Naive B cell (primary cell): ENCODE measurements around the gene ERICH6B. TPM values are rescaled to one million over a fixed set of nuclear protein-coding genes. Genes with fewer than 3 reads are reported as not detected.

ENCODE experiments used
- ATAC-seq, 2 donors: fragments of 150-1000 bp; cut with Tn5 transposase; 2 replicates each; pipeline ENCODE4 v1.10.0; 2021; ENCODE audit warnings: low read depth in 2 of 2, mild to moderate bottlenecking in 2 of 2, moderate library complexity in 2 of 2
- DNase-seq: peaks from one replicate; pipeline ENCODE4 v3.0.0; 2022
- H3K27ac Mint-ChIP-seq, 6 donors: one replicate each; pipeline ENCODE4 v1.8.0; 2020 to 2022; ENCODE audit warnings: mild to moderate bottlenecking in 6 of 6, mixed read lengths in 6 of 6, moderate library complexity in 5 of 6, inconsistent platforms in 2 of 6
- H3K27me3 Mint-ChIP-seq, 3 donors: one replicate each; pipeline ENCODE4 v1.8.0; 2021 to 2022; ENCODE audit warnings: mixed read lengths in 3 of 3, mild to moderate bottlenecking in 1 of 3
- H3K36me3 Mint-ChIP-seq, 2 donors: one replicate each; pipeline ENCODE4 v1.8.0; 2020 to 2022; ENCODE audit warnings: mixed read lengths in 2 of 2, inconsistent platforms in 1 of 2, mild to moderate bottlenecking in 1 of 2
- H3K4me1 Mint-ChIP-seq, 3 donors: one replicate each; pipeline ENCODE4 v1.8.0; 2020 to 2022; ENCODE audit warnings: mixed read lengths in 3 of 3, inconsistent platforms in 1 of 3, mild to moderate bottlenecking in 1 of 3, moderate library complexity in 1 of 3
- H3K4me3 Mint-ChIP-seq, 8 donors: one replicate each; pipeline ENCODE4 v1.8.0; 2020 to 2022; ENCODE audit warnings: mild to moderate bottlenecking in 8 of 8, mixed read lengths in 8 of 8, moderate library complexity in 8 of 8, inconsistent platforms in 2 of 8
- H3K9me3 Mint-ChIP-seq, 7 donors: one replicate each; pipeline ENCODE4 v1.8.0; 2020 to 2022; ENCODE audit warnings: mixed read lengths in 7 of 7, mild to moderate bottlenecking in 5 of 7, inconsistent platforms in 2 of 7, moderate library complexity in 1 of 7
- polyA plus RNA-seq, 6 donors: library from polyadenylated mRNA; unstranded; fragments of 300-500 nt; fragmentation: Illumina TruSeq; gene quantifications; one replicate each; pipeline ENCODE4 v1.2.3, GENCODE V29; 2021; ENCODE audit warnings: low read depth in 6 of 6

ERICH6B gene
- polyA plus RNA-seq, 6 donors from 2014 or later = not detected

DNA sequence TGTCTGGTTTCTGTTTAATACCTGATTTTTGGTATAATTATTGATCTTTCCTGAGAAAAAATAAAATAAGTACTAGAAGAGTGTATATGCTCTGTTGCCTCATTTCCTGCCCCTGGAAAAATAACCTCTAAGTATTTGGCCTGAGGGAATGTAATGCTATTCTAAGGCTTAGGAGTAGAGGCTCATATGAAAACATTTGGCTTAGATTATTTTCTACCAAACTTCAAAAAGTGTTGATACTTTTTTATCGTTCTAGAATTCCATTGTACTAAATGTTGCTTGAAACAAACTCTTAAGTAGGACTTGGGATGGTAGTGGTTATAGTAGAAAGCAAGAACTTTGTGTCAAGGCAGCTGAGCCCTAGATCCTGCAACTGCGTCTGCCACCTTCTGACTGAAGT, 93.0 kb downstream of the ERICH6B start:
- peaks cover 33 to 41% of the 10 kb centered on the region in 2 donors for H3K36me3 Mint-ChIP-seq

DNA sequence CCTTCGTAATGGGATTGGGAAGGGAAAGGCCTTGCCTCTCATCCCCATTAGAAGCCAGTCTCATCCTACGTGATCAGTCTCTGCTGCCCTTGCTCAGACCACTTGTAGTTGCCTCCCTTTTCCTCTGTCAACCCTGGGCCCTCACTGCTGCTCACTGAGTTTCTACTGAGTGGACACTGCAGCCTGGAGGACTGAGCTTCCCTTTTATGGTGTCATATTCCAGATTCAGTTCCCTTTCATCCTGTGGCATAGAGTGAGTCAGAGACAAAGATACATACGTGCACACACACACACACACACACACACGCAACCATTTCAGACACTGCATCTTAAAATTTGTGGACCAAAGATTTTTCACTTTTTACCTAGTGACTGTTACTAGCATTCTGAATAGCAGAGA, 94.2 kb downstream of the ERICH6B start:
- Mint-ChIP-seq H3K4me3 (no peak overlapping the region), H3K36me3 (peaks cover 26 to 47% of the 10 kb centered on the region in 2 donors), H3K27ac (peak overlapping the region in 2 of 6 donors; percentile 52 to 84), H3K9me3 (no peaks in the 10 kb centered on the region), H3K27me3 (no peaks in the 10 kb centered on the region), H3K4me1 (no peaks in the 10 kb centered on the region)
- ATAC-seq = no peak
- DNase-seq = no peak

More for the DNA sequence above, 93.0 kb downstream of the ERICH6B start:
- Mint-ChIP-seq H3K4me1 (peaks cover 0 to 5% (median 0%) of the 10 kb centered on the region in 3 donors), H3K27ac (peak overlapping the region in 2 of 6 donors; percentile 21 to 40), H3K9me3 (no peaks in the 10 kb centered on the region), H3K27me3 (no peaks in the 10 kb centered on the region), H3K4me3 (no peak overlapping the region)
- DNase-seq = no peak
- no peak for ATAC-seq

DNA sequence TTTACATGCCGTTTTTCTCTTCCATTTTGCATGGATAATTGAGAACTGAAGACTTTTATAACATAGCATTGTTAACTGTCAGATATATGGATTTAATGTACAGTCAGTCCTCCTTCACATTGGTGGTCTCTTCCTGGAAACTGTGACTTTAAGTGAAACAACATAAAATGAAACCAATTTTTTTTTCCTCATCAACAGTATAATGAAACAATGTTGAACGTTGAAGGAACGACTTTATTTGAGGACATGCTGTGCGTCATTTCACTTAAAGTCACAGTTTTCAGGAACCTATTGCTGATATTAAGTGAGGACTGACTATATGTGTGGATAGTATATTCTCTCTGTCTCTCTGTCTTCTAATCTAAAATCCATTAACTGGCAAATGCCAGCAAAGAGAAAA, 96.0 kb downstream of the ERICH6B start:
- H3K27ac Mint-ChIP-seq = peak overlapping the region in 1 of 6 donors; percentile 34
- no peaks in the 10 kb centered on the region for H3K27me3 Mint-ChIP-seq
- no peak for ATAC-seq
- H3K4me3 Mint-ChIP-seq = no peak overlapping the region
- H3K36me3 Mint-ChIP-seq = peaks cover 26 to 38% of the 10 kb centered on the region in 2 donors
- DNase-seq = no peak
- H3K4me1 Mint-ChIP-seq = no peaks in the 10 kb centered on the region
- no peaks in the 10 kb centered on the region for H3K9me3 Mint-ChIP-seq

DNA sequence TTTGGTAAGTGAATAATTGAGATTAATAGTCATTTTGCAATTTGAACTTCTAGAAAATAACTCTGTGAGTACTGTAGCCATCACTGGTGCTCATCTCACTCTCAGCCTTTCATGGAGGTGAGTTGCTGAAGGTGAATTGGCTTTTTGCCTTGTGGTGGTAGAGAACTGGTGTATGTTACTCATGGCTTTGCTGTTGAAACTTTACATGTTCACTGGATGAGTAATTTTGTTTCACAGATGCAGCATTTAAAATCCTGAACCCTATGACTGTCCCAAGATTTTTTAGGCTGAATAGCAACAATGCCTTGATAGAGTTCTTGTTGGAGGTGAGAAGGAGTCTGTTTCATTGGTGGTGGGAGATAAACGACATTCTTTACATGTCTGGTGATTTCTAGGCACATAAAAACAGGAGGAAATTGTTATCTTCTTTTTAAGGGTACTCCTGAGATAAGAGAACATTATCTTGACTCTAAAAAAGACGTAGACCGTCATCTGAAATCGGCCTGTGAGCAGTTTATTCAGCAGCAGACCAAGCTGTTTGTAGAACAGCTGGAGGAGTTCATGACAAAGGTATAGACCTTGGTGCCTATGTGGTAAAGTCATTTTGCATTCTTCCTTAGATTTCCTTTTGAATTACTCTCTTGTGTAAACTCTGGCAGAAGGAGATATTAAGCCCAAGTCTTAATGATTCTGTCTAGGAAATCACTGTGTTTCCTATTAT, 96.9 kb downstream of the ERICH6B start:
- Mint-ChIP-seq H3K4me1 (no peaks in the 10 kb centered on the region), H3K9me3 (no peaks in the 10 kb centered on the region), H3K27ac (peak overlapping the region in 1 of 6 donors; percentile 34), H3K4me3 (no peak overlapping the region), H3K27me3 (no peaks in the 10 kb centered on the region), H3K36me3 (peaks cover 26 to 38% of the 10 kb centered on the region in 2 donors)
- DNase-seq (no peak), ATAC-seq (no peak)

DNA sequence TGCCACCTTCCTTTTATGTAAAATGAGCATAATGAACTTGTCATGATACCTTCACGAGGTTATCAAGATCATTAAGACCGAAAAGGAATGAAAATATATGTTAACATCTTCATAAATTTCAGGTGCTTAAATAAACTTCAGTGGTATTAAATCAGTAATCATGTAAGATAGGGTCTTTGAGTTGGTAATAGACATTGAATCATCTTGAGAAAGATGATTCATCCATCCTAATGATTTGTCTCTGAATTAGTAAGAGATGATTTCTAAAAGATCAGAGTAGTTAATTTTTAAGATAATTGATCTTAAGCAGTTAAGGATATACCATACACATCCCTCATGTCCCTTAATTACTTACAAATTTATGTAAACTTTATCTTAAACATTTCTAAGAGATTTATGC, 98.8 kb downstream of the ERICH6B start:
- H3K4me1 Mint-ChIP-seq = no peaks in the 10 kb centered on the region
- H3K27ac Mint-ChIP-seq = no peak overlapping the region
- H3K36me3 Mint-ChIP-seq = peaks cover 26 to 28% of the 10 kb centered on the region in 2 donors
- ATAC-seq (no peak), DNase-seq (no peak)
- H3K4me3 Mint-ChIP-seq = no peak overlapping the region
- no peaks in the 10 kb centered on the region for H3K27me3 Mint-ChIP-seq
- H3K9me3 Mint-ChIP-seq = no peaks in the 10 kb centered on the region

DNA sequence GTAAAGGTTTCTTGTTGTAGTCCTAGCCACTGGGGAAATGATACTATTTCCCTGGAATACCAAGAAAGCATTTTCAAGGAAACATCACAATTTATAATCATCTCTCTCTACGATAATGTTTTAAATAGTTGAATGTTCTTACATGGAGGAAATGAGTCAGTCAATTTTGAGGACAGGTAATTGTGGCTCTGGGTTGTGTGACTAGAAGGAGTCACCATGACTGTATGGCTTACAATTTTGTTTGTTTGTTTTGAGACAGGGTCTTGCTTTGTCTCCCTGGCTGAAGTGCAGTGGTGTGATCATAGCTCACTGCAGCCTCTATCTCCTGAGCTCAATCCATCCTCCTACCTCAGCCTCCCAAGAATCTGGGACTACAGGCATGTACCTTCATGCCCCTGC, 103.4 kb downstream of the ERICH6B start:
- Mint-ChIP-seq H3K9me3 (no peaks in the 10 kb centered on the region), H3K4me1 (peaks cover 7 to 10% (median 9%) of the 10 kb centered on the region in 3 donors), H3K4me3 (no peak overlapping the region), H3K36me3 (peaks cover 0 to 5% of the 10 kb centered on the region in 2 donors), H3K27me3 (no peaks in the 10 kb centered on the region), H3K27ac (no peak overlapping the region)
- no peak for ATAC-seq
- DNase-seq = no peak

DNA sequence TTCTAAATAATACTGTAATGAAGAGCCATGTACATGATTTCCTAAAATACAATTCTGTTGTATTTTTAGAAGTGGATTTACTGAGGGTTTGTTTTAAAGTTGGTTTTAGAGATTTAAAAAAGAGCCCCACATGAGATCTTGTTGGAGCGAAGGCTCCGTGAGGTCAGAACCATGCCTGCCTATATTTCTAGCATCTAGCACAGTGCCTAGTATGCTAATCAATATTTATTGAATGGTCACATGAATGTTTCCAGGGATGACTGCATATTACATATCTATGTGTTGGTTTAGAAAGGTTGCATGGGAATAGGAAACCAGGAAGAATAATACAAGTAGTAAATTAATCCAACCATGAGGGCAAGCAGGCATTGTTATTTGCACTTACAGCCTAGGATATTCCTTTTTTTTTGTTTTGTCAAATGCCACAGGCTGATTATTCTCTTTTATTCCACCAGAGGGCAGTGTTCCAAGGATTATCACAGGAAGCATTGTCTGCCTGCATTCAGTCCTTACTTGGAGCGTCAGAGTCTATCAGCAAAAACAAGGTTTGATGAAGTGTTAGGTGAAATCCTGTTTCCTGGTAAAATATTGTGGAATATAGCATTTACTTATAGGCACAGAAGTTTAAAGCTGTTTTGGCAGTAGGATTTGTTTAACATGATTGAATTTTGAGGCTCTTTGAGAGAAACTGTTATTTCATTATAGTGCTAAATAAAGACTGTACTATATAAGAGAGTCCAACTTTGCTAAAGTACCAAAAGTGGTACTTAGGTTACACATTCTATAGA, 104.0 kb downstream of the ERICH6B start:
- Mint-ChIP-seq H3K27me3 (no peaks in the 10 kb centered on the region), H3K4me3 (no peak overlapping the region), H3K27ac (peak overlapping the region in 3 of 6 donors; percentile 2 to 45 (median 36)), H3K9me3 (no peaks in the 10 kb centered on the region), H3K36me3 (peaks cover 3 to 4% of the 10 kb centered on the region in 2 donors), H3K4me1 (peaks cover 7 to 10% (median 9%) of the 10 kb centered on the region in 3 donors)
- ATAC-seq = peak; percentile 23 to 43
- DNase-seq = peak; percentile 35

DNA sequence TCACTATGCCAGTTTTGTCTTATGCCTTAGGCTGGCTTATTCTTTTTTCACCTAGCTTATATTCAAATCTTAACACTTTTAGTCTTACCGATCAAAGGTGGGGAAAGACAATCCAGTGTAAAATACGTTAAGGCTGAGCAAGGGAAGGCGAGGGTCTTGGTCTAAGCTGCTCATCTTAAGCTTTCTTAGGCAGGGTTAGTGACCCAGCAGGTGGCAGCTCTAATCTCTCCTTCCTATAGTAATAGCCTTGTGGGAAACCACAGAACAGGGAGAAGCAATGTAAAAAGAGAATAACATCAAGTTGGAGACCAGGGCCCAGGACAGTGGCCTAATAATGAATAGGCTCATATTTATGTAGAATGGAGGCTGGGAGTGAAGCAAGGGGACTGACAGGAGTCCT, 104.9 kb downstream of the ERICH6B start:
- no peak overlapping the region for H3K4me3 Mint-ChIP-seq
- peaks cover 8 to 11% of the 10 kb centered on the region in 2 donors for H3K36me3 Mint-ChIP-seq
- DNase-seq (no peak), ATAC-seq (no peak)
- no peaks in the 10 kb centered on the region for H3K9me3 Mint-ChIP-seq
- H3K4me1 Mint-ChIP-seq = peaks cover 9 to 10% (median 10%) of the 10 kb centered on the region in 3 donors
- peak overlapping the region in 5 of 6 donors; percentile 8 to 56 (median 45) for H3K27ac Mint-ChIP-seq
- H3K27me3 Mint-ChIP-seq = no peaks in the 10 kb centered on the region

DNA sequence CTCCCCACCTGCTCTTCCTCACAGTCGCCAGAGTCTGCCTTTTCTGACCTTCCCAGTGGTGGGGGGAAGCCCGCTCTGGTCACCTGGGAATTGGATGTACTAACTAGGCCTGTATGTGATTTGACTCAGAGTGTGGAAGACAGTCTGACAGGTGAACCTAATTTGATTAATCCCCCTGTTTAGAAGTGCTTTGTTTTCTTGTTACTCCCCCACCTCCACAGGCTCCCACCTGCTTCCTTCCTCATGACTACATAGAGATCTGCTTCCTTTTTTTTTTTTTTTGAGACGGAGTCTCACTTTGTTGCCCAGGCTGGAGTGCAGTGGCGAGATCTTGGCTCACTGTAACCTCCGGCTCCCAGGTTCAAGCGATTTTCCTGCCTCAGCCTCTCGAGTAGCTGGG, 106.8 kb downstream of the ERICH6B start:
- Mint-ChIP-seq H3K4me3 (peak overlapping the region in 1 of 8 donors; percentile 72), H3K27ac (peak overlapping the region in 5 of 6 donors; percentile 52 to 91 (median 69)), H3K36me3 (peaks cover 8 to 12% of the 10 kb centered on the region in 2 donors), H3K4me1 (peaks cover 9 to 14% (median 10%) of the 10 kb centered on the region in 3 donors), H3K27me3 (no peaks in the 10 kb centered on the region), H3K9me3 (no peaks in the 10 kb centered on the region)
- DNase-seq (no peak), ATAC-seq (no peak)

DNA sequence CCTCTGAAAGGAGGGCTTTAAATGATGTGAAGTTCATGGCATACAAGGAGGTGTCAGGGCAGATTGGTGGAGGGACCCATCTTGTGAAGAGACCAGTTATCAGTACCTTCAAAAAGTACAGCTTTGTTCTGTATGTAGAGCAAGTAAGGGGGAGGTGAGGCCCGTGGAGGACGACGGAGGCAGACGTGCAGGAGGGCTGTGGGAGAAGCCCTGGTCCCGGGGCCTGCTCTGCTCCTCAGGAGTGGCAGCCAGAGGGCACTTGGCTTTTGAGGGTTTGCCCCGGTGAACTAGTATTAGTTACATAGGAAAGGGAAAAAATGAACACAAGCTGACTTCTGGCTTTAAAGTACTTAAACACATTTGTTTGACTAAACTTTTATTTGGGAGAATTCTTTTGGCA, 108.7 kb downstream of the ERICH6B start:
- Mint-ChIP-seq H3K4me3 (no peak overlapping the region), H3K36me3 (peaks cover 15 to 21% of the 10 kb centered on the region in 2 donors)

DNA sequence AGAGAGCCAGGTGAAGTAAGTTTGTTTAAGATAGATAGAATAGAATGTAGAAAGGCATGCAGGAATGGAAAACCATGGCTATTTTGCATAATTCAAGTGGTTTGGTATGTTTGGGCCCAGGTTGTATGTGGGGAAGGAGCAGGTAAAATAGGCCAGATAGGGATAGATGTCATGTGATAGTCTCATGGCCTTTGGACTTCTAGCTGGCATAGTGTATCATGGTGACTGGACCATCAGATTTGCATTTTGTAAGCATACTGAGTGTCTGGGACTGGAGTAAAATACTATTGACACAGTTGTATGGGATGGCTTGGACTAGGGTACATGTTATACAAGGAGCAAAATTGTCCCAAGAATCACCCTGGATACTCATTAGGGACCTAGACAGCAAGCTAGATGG, 111.9 kb downstream of the ERICH6B start:
- no peak overlapping the region for H3K4me3 Mint-ChIP-seq
- no peaks in the 10 kb centered on the region for H3K9me3 Mint-ChIP-seq
- H3K27ac Mint-ChIP-seq = peak overlapping the region in 1 of 6 donors; percentile 67
- DNase-seq (no peak), ATAC-seq (no peak)
- H3K36me3 Mint-ChIP-seq = peaks cover 21 to 28% of the 10 kb centered on the region in 2 donors
- peaks cover 3 to 18% (median 11%) of the 10 kb centered on the region in 3 donors for H3K4me1 Mint-ChIP-seq
- no peaks in the 10 kb centered on the region for H3K27me3 Mint-ChIP-seq

More for the DNA sequence above, 108.7 kb downstream of the ERICH6B start:
- Mint-ChIP-seq H3K27me3 (no peaks in the 10 kb centered on the region), H3K27ac (peak overlapping the region in 4 of 6 donors; percentile 21 to 75 (median 57)), H3K9me3 (no peaks in the 10 kb centered on the region), H3K4me1 (peaks cover 9 to 14% (median 14%) of the 10 kb centered on the region in 3 donors)
- ATAC-seq (no peak), DNase-seq (no peak)

DNA sequence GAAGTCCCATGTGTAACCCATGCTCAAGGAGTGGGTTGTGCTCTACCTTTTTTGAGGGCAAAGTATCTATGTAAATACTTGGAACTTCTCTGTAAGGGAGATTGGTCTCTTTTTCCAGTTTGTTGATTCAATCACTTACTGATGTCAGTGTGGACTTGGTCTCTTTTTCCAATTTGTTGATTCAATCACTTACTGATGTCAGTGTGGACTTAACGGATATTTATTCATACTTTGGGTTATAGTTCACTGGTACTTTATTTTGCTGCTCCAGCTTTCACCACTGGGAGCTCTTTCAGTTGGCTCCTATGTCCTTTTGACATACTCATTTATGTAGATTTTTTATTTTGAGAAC, 114.4 kb downstream of the ERICH6B start:
- peak overlapping the region in 1 of 6 donors; percentile 77 for H3K27ac Mint-ChIP-seq
- DNase-seq (no peak), ATAC-seq (no peak)
- H3K27me3 Mint-ChIP-seq = no peaks in the 10 kb centered on the region
- H3K9me3 Mint-ChIP-seq = no peaks in the 10 kb centered on the region
- H3K4me1 Mint-ChIP-seq = peaks cover 0 to 15% (median 8%) of the 10 kb centered on the region in 3 donors
- H3K4me3 Mint-ChIP-seq = no peak overlapping the region
- peaks cover 31 to 38% of the 10 kb centered on the region in 2 donors for H3K36me3 Mint-ChIP-seq

DNA sequence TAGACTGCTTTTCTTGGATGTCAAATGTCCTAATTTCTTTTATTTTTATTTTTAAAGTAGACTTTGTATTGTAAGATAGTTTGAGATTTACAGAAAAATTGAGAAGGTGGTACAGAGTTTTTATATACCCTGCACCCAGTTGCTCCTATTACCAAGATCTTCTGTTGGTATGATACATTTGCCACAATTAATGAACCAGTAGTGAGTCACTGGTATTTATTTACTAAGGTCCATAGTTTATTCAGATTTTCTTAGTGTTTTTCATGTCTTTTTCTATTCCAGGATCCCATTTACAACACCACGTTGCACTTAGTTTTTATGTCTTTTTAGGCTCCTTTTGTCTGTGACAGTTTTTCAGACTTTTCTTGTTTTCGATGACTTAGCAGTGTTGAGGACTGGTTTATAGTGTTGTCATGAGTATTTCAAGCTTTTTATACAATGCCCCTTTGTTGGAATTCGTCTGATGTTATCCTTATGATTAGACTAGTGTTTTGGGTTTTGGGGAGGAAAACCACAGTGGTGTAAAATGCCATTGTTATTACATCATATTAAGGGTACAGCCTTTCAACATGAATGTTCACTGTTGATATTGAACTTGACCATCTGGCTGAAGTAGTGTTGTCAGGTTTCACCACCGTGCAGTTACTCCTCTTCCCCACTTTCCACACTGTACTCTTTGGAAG, 114.9 kb downstream of the ERICH6B start:
- Mint-ChIP-seq H3K4me1 (peaks cover 0 to 15% (median 5%) of the 10 kb centered on the region in 3 donors), H3K9me3 (no peaks in the 10 kb centered on the region), H3K27ac (peak overlapping the region in 1 of 6 donors; percentile 48), H3K27me3 (no peaks in the 10 kb centered on the region), H3K36me3 (peaks cover 28 to 34% of the 10 kb centered on the region in 2 donors), H3K4me3 (no peak overlapping the region)
- no peak for DNase-seq
- ATAC-seq = no peak
